BE2C (cell line): ENCODE data around the gene TOMM40L.

ENCODE experiments used
- DNase-seq: peaks from one replicate; pipeline ENCODE4 v3.0.0-alpha.2; 2020
- H3K27me3 ChIP-seq: fragments of 250-450 bp; sonication (Bioruptor Pico); 2 replicates; pipeline ENCODE4 v1.5.1; 2020; ENCODE audit warnings: mild to moderate bottlenecking
- H3K36me3 ChIP-seq: fragments of 250-450 bp; sonication (Bioruptor Pico); 2 replicates; pipeline ENCODE4 v1.5.1; 2020; ENCODE audit warnings: mild to moderate bottlenecking
- H3K4me1 ChIP-seq: fragments of 250-450 bp; sonication (Bioruptor Pico); 2 replicates; pipeline ENCODE4 v1.5.1; 2020
- H3K4me3 ChIP-seq: 2 replicates; pipeline ENCODE4 v1.5.1; 2011; ENCODE audit warnings: low read depth, low read length
- H3K9me3 ChIP-seq: fragments of 250-450 bp; sonication (Bioruptor Pico); 2 replicates; pipeline ENCODE4 v1.5.1; 2020
- TF ChIP-seq, protein P1 (sequence below): IDR thresholded peaks from 2 replicates; pipeline ENCODE4 v1.5.1; 2012; ENCODE audit warnings: mild to moderate bottlenecking, low read depth, low read length

TOMM40L gene

DNA sequence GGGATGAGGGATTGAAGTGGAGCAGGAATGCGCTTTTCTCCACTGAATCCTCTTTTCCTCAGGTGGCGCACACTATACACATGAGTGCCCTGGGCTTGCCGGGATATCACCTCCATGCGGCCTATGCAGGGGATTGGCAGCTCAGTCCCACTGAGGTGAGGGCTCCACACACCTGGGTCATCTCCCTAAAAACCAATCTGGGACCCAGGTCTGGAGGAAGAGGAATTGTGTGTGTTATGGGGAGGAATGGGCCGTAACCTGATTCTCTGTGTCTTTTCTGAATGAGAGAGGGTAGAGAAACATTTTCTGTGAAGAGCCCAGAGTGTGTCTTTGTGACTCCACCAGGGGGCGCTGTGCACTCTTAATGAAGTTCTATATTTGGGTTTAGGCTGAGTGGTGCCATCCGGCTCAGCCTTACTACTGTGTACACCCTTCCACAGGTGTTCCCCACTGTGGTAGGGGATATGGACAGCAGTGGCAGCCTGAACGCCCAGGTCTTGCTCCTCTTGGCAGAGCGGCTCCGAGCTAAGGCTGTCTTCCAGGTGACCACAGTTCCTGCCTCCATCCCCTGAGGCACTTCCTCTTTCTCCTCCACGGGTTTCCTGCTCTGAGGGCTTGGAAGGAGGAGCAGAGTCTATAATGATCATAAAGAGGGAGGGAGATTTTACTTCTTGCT, 1.5 kb downstream of the TOMM40L start:
- peaks cover 14% of the 10 kb centered on the region for H3K36me3 ChIP-seq
- no peaks in the 10 kb centered on the region for H3K27me3 ChIP-seq
- H3K9me3 ChIP-seq: no peaks in the 10 kb centered on the region
- DNase-seq: peak; percentile 85
- TF ChIP-seq, protein P1, sequence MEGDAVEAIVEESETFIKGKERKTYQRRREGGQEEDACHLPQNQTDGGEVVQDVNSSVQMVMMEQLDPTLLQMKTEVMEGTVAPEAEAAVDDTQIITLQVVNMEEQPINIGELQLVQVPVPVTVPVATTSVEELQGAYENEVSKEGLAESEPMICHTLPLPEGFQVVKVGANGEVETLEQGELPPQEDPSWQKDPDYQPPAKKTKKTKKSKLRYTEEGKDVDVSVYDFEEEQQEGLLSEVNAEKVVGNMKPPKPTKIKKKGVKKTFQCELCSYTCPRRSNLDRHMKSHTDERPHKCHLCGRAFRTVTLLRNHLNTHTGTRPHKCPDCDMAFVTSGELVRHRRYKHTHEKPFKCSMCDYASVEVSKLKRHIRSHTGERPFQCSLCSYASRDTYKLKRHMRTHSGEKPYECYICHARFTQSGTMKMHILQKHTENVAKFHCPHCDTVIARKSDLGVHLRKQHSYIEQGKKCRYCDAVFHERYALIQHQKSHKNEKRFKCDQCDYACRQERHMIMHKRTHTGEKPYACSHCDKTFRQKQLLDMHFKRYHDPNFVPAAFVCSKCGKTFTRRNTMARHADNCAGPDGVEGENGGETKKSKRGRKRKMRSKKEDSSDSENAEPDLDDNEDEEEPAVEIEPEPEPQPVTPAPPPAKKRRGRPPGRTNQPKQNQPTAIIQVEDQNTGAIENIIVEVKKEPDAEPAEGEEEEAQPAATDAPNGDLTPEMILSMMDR: peak; percentile 83
- H3K4me1 ChIP-seq: peaks cover 13% of the 10 kb centered on the region
- peak overlapping the region; percentile 96 for H3K4me3 ChIP-seq

DNA sequence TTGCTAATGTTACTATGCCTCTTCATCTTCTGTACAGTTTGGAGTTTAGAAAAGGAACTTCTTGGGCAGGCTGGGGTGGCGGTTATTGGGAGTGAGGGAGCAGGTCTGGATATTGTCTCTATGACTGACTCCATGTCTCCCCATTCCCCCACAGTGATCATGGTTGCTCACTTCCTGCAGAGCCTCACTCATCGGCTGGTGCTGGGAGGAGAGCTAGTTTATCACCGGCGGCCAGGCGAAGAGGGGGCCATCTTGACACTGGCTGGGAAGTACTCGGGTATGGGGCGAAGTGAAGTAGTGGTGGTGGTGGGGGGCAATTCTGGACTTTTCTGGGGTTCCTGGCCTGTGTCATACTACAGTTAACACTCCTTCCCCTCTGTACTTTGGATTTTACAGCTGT, 2.2 kb downstream of the TOMM40L start:
- TF ChIP-seq, protein P1: no peak
- Histone ChIP-seq H3K4me3 (no peak overlapping the region), H3K4me1 (peaks cover 13% of the 10 kb centered on the region), H3K27me3 (no peaks in the 10 kb centered on the region), H3K36me3 (peaks cover 14% of the 10 kb centered on the region), H3K9me3 (no peaks in the 10 kb centered on the region)
- no peak for DNase-seq

DNA sequence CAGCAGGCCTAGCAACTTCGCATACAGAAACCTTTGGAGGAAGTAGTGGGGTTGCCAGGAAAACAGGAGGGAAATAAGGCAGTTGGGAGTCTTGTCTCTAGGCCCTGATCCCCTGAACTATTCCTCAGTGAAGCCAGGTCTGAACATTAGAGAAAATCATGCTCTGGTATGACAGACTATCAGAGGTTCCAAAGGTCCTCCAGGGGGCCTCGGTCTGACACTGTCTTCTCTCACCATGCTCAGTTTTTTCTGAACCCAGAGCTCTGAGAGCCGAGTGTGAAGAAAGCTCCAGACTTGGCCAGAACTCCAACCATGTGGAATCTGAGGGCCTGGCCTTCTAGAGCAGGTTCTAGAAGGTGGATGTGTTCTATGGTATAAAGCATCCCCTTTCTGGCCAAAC, 4.0 kb downstream of the TOMM40L start:
- TF ChIP-seq, protein P1: 0 out of 2 replicates have a peak, but pooled peaks have one; percentile 3
- peaks cover 13% of the 10 kb centered on the region for H3K4me1 ChIP-seq
- DNase-seq: no peak
- H3K9me3 ChIP-seq: no peaks in the 10 kb centered on the region
- H3K4me3 ChIP-seq: no peak overlapping the region
- no peaks in the 10 kb centered on the region for H3K27me3 ChIP-seq
- peaks cover 14% of the 10 kb centered on the region for H3K36me3 ChIP-seq

DNA sequence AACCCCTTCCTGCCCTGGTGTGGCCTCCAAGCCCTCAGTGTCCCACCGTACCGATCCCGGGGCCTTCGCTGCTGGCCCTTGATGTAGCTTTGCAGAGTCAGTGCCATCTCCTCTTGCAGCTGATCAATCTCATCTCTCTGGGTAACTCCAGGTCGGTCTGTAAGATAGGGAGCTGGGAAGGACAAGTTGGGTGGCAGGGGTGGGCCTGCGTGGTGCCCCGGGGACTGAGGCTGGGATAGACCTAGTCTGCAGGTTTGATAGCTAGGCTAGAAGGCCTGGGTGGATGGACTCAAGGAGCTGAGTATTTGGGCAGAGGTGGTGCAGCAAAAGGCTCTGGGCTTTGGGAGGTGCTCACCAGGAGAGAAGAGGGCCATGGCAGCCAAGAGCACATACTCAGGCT, 4.9 kb downstream of the TOMM40L start:
- no peak overlapping the region for H3K4me3 ChIP-seq
- no peak for DNase-seq
- peaks cover 14% of the 10 kb centered on the region for H3K36me3 ChIP-seq
- peaks cover 8% of the 10 kb centered on the region for H3K4me1 ChIP-seq
- TF ChIP-seq, protein P1: no peak
- H3K27me3 ChIP-seq: no peaks in the 10 kb centered on the region
- H3K9me3 ChIP-seq: no peaks in the 10 kb centered on the region

DNA sequence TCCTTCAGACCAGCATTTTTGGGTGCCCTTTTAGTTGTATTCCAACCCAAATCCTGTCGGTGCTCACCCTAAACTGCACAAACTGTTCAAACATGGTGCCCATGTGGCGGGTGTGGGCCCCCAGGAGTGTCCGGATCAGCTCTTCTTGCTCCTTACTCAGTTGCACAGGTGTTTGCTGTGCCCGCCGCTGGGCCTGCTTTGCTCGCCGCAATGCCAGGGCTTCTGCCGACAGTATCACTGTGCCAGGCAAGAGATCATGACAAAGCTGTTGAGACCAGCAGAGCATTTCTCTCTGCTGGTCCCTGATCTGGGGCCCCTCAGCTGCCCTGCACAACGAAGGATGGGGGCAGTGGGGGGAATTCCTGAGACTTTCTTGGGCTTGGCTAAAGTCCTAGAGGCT, 7.2 kb downstream of the TOMM40L start:
- Histone ChIP-seq H3K27me3 (no peaks in the 10 kb centered on the region), H3K36me3 (peaks cover 12% of the 10 kb centered on the region), H3K9me3 (no peaks in the 10 kb centered on the region), H3K4me1 (no peaks in the 10 kb centered on the region), H3K4me3 (no peak overlapping the region)
- TF ChIP-seq, protein P1: no peak
- no peak for DNase-seq

DNA sequence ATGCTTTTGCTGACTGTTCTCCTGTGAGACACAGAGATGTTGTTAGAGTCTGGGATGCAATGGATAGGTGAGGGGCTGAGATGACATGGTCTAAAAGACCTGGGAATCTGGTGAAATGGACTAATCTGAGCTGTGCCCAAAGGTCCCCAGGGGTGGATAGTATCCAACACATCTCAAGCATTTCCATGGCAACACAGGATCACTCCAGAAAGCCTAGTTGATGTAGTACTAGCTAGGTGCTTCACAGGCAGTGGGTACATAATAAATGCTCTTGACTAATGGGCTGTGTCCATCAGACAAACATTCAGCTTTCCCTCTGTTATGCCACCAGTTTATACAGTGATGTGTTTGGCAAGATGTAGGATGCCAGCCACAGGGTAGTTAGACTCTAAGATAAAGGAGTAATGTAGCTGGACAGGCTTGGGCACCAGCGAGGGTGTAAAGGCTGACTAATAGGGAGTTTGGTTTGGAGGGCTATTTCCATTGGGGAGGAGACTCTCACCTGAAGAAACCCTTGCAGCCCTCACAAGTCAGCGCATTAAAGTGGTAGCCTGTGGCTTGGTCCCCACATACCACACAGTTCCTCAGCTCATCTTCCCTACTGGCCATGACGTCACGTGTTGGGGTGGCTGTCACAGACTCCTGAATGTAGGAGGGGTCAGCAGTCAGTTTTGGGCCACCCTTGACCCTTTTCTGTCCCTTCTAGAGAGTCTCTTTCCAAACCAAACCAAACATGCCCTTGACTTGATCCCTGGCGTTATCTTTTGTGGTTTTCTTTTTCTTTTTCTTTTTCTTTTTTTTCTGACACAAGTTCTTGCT, 10.3 kb downstream of the TOMM40L start:
- no peaks in the 10 kb centered on the region for H3K4me1 ChIP-seq
- TF ChIP-seq, protein P1: no peak
- no peaks in the 10 kb centered on the region for H3K9me3 ChIP-seq
- no peak for DNase-seq
- no peaks in the 10 kb centered on the region for H3K27me3 ChIP-seq
- H3K36me3 ChIP-seq: no peaks in the 10 kb centered on the region
- H3K4me3 ChIP-seq: no peak overlapping the region
